ENCODE data around the gene PRDM16.

The PRDM16 gene

DNA sequence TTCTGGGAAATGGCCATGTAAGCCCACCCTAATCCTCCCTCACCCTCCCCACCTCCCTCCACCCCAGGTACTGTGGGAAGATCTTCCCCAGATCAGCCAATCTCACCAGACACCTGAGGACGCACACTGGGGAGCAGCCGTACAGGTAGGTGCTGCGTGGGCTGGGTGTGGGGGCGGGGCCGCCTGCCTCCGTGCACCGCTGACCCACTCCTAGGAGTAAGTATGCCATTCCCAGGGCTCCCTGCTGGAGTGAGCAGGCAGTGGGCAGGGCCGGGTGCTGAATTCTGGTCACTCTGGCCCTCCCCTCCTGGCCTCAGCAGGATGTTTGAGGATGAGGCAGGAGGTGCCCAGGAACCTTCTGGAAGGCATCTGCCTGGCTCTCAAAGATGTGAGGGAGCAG lies 349.6 kb downstream of the PRDM16 start:
- Mint-ChIP-seq H3K27ac (no peak overlapping the region), H3K36me3 (ENCODE audit: insufficient read depth) (peaks cover 3% of the 10 kb centered on the region), H3K4me3 (no peak overlapping the region), H3K27me3 (peaks cover 18 to 52% of the 10 kb centered on the region in 2 donors), H3K4me1 (ENCODE audit: low read depth in 2 of 2) (no peaks in the 10 kb centered on the region), H3K9me3 (peaks cover 0 to 3% of the 10 kb centered on the region in 2 donors)
- no peak for ATAC-seq (replicated peaks)
- DNase-seq: no peak

DNA sequence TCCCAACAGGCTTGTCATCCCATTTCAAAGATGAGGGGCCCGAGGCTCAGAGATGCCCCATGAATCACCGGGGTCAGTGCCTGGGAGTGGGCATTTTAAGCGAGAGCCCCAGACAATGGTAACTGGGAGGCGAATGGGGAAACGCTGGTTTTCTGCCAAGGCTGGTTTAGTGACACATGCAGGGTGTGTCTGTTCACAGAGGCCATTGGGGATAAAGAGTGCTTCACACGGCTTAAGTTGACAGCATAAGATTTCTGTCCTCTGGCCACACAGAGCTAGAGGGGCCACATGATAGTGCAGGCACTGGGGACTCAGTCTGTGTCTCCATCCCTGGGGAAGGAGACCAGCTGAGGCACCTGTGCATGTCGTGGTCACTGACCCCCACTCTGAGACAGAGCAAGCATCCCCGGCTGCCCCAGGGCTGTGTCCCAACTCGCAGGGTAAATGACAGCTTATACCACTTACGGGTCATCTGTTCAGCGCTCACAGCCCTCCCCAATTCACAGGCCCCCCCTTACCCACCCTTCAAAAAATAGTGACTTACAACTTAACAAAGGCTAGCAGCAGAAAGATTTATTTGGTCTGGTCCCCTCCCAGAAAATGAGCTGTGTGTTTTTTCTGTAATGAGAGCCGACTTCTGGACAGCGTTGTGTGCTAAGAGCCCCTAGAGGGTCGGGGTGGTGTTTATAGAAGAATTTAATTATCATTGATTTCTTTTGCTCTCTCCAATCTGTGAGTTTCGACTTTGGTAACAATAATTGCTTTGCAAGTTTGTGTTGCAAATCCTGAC lies 350.6 kb downstream of the PRDM16 start:
- DNase-seq: no peak
- Mint-ChIP-seq H3K36me3 (ENCODE audit: insufficient read depth) (peaks cover 3% of the 10 kb centered on the region), H3K4me1 (ENCODE audit: low read depth in 2 of 2) (peaks cover 0 to 4% of the 10 kb centered on the region in 2 donors), H3K4me3 (no peak overlapping the region), H3K27ac (no peak overlapping the region), H3K27me3 (peaks cover 18 to 51% of the 10 kb centered on the region in 2 donors), H3K9me3 (peaks cover 0 to 3% of the 10 kb centered on the region in 2 donors)
- no peak for ATAC-seq (replicated peaks)

DNA sequence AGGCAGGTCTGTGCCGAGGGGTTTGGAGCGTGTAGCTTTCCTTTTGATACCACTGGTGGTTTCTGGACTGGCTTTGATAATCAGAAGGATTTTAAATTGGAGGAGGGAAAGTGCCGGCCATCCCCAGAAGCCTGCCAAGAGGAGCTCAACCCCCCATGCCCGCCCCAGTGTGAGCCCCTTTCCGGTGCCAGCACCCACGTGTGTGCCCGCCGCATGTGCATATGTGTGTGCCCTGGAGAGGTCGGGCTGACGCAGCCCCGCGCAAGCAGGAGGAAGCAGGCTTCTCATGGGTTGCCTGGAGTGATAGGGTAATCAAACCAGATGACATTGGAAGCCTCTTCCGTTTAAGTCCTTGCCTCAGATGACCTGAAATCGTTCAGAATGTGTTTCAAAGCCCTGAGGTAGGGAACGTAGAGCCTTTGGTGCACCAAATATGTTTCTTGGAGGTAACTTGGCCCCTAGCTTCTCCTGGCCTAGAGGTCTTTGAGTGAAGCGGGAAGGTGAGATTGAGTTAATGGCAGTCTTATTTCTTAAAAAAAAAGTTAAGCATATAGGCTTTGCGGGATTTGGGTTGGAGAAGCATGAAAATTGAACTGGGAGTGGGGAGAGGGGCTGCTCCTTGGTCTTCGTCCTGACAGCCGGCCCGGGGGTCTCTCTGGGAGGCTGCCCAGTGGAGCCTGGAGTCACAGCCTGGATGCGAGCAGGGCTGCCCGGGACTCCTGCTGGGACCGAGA lies 351.4 kb downstream of the PRDM16 start:
- peaks cover 0 to 4% of the 10 kb centered on the region in 2 donors for H3K4me1 Mint-ChIP-seq (ENCODE audit: low read depth in 2 of 2)
- no peak overlapping the region for H3K4me3 Mint-ChIP-seq
- DNase-seq: no peak
- no peaks in the 10 kb centered on the region for H3K36me3 Mint-ChIP-seq (ENCODE audit: insufficient read depth)
- ATAC-seq (replicated peaks): no peak
- peaks cover 18 to 45% of the 10 kb centered on the region in 2 donors for H3K27me3 Mint-ChIP-seq
- no peak overlapping the region for H3K27ac Mint-ChIP-seq
- peaks cover 0 to 3% of the 10 kb centered on the region in 2 donors for H3K9me3 Mint-ChIP-seq

DNA sequence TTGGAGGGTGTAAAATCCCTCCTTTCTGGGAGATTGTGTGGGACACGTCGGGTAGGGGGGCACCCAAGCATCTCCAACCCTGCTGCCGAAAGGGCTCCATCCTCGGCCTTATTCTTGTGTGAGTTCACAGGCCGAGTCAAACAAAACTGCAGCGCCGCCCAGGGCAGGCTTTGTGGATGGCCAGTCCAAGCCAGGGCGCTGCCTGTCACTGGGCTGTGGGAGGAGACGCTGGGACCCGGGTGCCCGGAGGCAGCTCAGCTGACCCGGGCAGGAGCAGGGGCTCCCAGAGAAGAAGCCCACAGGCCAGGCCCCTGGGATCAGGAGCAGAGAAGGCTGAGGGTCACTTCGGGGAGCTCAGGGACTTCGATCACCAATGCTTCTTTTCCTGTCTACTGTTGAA lies 353.6 kb downstream of the PRDM16 start:
- no peaks in the 10 kb centered on the region for H3K36me3 Mint-ChIP-seq (ENCODE audit: insufficient read depth)
- H3K4me3 Mint-ChIP-seq: no peak overlapping the region
- H3K9me3 Mint-ChIP-seq: no peaks in the 10 kb centered on the region
- ATAC-seq (replicated peaks): no peak
- no peak for DNase-seq
- H3K27ac Mint-ChIP-seq: no peak overlapping the region
- peaks cover 18 to 37% of the 10 kb centered on the region in 2 donors for H3K27me3 Mint-ChIP-seq
- H3K4me1 Mint-ChIP-seq (ENCODE audit: low read depth in 2 of 2): peaks cover 0 to 4% of the 10 kb centered on the region in 2 donors

DNA sequence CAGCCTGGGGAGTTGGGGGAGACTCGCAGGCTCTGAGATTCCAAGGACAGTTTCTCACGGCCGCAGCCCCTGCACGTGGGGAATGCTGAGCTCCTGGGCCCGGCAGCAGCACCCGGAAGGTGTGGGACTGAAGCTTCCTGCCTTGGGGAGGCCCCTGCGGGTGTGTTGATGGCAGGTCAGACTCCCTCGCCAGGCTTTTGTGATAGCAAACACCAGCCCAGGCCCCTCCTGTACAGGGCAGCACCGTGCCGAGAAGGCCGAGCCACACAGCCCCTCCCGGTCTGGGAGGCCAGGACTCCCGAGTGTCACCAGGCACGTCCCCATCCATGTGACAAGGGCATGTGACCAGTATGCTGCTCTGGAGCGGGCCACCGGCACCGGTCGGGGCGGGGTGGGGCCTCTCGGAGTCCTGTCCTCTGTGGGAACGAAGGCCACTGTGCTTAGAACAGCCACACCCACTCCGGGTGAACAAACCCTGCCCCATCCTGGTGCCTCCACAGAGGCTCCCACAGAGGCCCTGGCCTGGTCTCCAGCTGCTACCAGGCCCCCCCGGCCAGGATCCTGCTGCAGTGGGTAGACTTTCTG lies 354.3 kb downstream of the PRDM16 start:
- no peaks in the 10 kb centered on the region for H3K9me3 Mint-ChIP-seq

DNA sequence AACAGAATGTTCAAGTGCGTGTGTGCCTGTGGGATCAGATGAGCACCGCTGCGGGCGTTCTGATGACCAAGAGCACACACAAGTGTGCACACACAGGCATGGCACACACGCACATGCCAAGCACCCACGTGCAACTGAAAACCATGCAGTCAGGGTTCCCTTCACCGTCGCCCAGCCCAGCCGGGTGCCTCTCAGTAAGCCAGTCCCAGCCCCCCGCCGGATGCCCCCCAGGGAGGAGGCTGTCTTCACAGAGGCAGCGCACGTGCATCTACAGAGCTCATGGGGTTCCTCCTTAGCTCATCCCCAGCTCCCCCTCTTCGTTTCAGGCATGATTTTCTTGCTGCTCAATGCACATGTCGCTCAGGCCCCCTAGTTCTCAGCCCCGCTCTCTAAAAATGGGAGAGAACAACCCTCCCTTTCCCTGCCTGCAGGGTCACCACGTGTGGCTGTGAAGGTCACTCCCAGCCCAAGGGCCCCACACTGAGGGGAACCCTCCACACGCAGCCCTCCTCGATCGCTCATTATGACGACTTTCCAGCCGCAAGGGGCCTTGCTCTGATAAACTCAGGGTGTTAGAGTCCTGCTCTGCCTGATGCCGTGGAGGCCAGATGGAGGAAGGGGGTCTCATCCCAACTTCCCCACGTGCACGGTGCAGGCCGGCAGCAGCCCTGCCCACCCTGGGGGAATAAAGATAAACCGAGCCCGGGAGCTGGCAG lies 355.1 kb downstream of the PRDM16 start:
- Mint-ChIP-seq H3K36me3 (ENCODE audit: insufficient read depth) (no peaks in the 10 kb centered on the region), H3K27me3 (peaks cover 18 to 37% of the 10 kb centered on the region in 2 donors), H3K4me1 (ENCODE audit: low read depth in 2 of 2) (peaks cover 0 to 4% of the 10 kb centered on the region in 2 donors), H3K27ac (no peak overlapping the region), H3K9me3 (no peaks in the 10 kb centered on the region), H3K4me3 (no peak overlapping the region)
- ATAC-seq (replicated peaks): no peak
- DNase-seq: no peak

More for the DNA sequence above, 354.3 kb downstream of the PRDM16 start:
- ATAC-seq (replicated peaks) (no peak), DNase-seq (no peak)
- H3K4me1 Mint-ChIP-seq (ENCODE audit: low read depth in 2 of 2): peaks cover 0 to 4% of the 10 kb centered on the region in 2 donors
- H3K27me3 Mint-ChIP-seq: peaks cover 18 to 37% of the 10 kb centered on the region in 2 donors
- H3K27ac Mint-ChIP-seq: no peak overlapping the region
- H3K36me3 Mint-ChIP-seq (ENCODE audit: insufficient read depth): no peaks in the 10 kb centered on the region
- no peak overlapping the region for H3K4me3 Mint-ChIP-seq

DNA sequence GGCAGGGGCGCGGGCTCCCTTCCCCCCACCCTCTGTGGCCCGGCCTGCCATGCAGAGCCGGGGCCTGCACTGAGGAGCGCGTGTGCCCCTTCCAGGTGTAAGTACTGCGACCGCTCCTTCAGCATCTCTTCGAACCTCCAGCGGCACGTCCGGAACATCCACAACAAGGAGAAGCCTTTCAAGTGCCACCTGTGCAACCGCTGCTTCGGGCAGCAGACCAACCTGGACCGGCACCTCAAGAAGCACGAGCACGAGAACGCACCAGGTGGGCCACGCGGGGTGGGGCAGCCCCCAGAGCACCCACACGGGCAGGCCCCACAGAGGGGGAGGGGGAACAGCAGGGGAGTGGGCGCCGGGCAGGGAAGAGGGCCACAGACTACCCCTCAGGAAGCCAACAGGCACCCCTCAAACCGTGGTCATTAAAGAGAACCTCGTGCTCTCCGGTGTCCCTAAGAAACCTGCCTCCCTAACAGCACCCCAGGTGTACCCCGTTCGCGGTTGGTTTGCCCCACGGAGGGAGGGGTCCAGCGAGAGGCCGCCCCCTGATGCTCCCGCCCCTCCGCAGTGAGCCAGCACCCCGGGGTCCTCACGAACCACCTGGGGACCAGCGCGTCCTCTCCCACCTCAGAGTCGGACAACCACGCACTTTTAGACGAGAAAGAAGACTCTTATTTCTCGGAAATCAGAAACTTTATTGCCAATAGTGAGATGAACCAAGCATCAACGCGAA lies 356.6 kb downstream of the PRDM16 start:
- H3K27me3 Mint-ChIP-seq: peaks cover 18 to 26% of the 10 kb centered on the region in 2 donors
- DNase-seq (no peak), ATAC-seq (replicated peaks) (no peak)
- no peak overlapping the region for H3K4me3 Mint-ChIP-seq
- peaks cover 0 to 4% of the 10 kb centered on the region in 2 donors for H3K4me1 Mint-ChIP-seq (ENCODE audit: low read depth in 2 of 2)
- H3K27ac Mint-ChIP-seq: no peak overlapping the region
- no peaks in the 10 kb centered on the region for H3K36me3 Mint-ChIP-seq (ENCODE audit: insufficient read depth)
- H3K9me3 Mint-ChIP-seq: no peaks in the 10 kb centered on the region

DNA sequence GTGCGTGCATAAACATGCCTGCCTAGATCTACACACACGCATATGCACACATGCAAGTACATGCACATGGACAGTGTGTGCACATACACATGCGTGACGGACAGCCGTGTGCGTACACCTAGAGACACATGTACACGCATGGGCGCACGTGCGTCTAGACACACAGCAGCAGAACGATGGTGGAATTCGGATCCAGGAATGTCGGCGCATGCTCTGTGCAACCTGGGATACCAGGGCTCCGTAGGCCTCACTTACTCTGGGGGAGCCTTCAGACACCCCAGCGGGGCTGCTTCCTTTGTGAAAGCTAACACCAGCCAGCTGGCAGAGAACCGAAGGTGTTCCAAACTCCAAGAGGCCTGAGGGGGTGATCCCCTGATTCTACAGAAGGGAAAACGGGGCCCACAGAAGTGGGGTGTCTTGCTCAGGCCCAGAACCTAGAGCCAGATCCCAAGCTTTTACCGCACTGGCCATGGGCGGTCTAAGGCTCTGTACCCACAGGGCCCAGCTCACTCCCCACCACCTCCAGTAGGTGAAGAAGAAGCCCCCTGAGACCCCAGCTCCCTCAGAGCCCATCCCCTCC lies 358.0 kb downstream of the PRDM16 start:
- Mint-ChIP-seq H3K9me3 (no peaks in the 10 kb centered on the region), H3K4me3 (no peak overlapping the region), H3K4me1 (ENCODE audit: low read depth in 2 of 2) (peaks cover 0 to 4% of the 10 kb centered on the region in 2 donors), H3K36me3 (ENCODE audit: insufficient read depth) (no peaks in the 10 kb centered on the region), H3K27ac (no peak overlapping the region), H3K27me3 (peaks cover 4 to 18% of the 10 kb centered on the region in 2 donors)
- no peak for ATAC-seq (replicated peaks)
- DNase-seq: no peak

DNA sequence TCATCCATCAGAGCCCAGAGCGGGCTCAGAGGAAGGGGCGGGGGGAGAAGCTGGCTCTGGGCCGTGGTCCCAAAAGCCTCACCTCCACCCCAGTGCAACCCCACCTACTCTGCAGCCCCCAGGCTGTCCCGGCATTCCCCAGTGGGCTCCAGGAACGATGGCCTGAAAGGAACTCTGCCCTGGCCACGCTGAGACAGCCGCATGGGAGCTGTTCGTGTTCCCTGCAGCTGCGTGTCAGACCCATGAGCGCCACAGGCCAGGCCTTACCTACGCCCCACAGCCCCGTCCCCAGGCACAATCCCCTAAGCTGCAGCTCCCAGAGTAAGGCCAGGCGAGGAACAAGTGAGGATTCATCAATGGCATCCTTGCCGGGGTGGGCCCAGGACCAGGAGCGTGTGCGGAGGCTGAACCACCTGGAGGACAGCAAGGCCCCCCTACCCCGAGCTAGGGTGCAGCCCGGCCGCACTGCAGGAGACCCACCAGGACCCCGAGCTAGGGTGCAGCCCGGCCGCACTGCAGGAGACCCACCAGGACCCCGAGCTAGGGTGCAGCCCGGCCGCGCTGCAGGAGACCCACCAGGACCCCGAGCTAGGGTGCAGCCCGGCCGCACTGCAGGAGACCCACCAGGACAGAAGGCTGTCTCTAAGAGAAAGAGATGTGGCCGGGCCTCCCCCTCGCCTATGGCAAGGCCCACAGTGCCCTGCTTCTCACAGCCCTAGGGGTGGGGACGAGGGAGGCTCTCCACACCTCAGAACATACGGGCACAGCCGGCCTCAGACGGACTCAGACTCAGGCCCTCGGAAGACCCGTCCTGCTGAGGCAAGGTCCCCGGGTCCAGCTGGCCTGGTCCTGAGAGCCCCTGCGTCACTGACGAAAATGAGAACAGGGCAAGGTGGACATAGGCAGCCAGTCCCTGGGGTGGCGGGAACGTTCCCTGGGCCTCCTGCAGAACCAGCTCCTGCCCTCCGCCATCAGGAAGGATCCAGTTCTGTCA lies 359.0 kb downstream of the PRDM16 start:
- H3K9me3 Mint-ChIP-seq: no peaks in the 10 kb centered on the region
- no peaks in the 10 kb centered on the region for H3K36me3 Mint-ChIP-seq (ENCODE audit: insufficient read depth)
- DNase-seq: no peak
- no peak for ATAC-seq (replicated peaks)
- H3K4me3 Mint-ChIP-seq: no peak overlapping the region
- H3K27ac Mint-ChIP-seq: no peak overlapping the region
- peaks cover 0 to 23% of the 10 kb centered on the region in 2 donors for H3K27me3 Mint-ChIP-seq
- H3K4me1 Mint-ChIP-seq (ENCODE audit: low read depth in 2 of 2): peaks cover 0 to 4% of the 10 kb centered on the region in 2 donors

DNA sequence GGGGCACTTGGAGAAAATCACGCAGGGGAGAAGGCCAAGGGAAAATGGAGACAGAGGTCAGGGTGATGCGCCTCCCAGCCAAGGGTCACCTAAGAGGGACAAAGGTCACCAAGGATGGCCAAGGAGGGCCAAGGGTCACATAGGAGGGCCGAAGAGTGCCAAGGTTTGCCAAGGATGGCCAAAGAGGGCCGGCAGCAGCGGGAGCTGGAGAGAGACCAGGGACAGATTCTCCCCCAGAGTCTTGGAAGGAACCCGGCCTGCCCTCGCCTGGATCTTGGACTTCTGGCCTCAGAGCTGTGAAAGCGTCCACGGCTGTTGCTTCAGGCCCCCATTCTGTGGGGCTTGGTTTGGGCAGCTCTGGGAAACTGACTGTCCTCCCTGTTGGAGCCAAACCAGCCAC lies 359.9 kb downstream of the PRDM16 start:
- Mint-ChIP-seq H3K27ac (no peak overlapping the region), H3K4me1 (ENCODE audit: low read depth in 2 of 2) (peaks cover 0 to 4% of the 10 kb centered on the region in 2 donors), H3K9me3 (no peaks in the 10 kb centered on the region), H3K27me3 (peaks cover 0 to 25% of the 10 kb centered on the region in 2 donors), H3K36me3 (ENCODE audit: insufficient read depth) (no peaks in the 10 kb centered on the region), H3K4me3 (no peak overlapping the region)
- no peak for ATAC-seq (replicated peaks)
- no peak for DNase-seq

DNA sequence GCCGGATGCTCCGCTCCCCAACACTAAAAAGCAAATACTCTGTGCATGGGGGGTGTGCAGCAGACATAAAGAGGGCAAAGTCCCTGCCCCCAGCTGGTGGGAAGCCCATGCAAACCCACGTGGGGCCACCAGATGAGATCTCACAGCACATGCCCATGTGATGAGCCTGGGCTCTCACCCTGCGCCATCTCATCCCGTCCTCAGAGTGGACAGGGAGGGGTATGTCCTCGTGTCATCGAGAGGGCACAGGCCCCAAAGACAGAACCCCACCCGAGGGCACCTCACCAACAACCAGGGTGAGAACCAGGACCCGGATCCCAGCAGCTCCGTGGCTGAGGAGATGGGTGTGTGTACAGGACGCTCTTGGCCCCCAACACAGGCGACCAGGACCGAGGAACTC lies 360.3 kb downstream of the PRDM16 start:
- no peak overlapping the region for H3K4me3 Mint-ChIP-seq
- peaks cover 0 to 21% of the 10 kb centered on the region in 2 donors for H3K27me3 Mint-ChIP-seq
- no peak for DNase-seq
- ATAC-seq (replicated peaks): no peak
- no peaks in the 10 kb centered on the region for H3K9me3 Mint-ChIP-seq
- H3K4me1 Mint-ChIP-seq (ENCODE audit: low read depth in 2 of 2): peaks cover 0 to 3% of the 10 kb centered on the region in 2 donors
- no peaks in the 10 kb centered on the region for H3K36me3 Mint-ChIP-seq (ENCODE audit: insufficient read depth)
- no peak overlapping the region for H3K27ac Mint-ChIP-seq
